IPS DF 6.9 (cell line): ENCODE measurements around the gene URM1.

Experiments used
- DNase-seq: peaks from one replicate; pipeline ENCODE4 v3.0.0-alpha.2; 2013; ENCODE audit warnings: low read depth, low spot score
- H3K27ac ChIP-seq: one replicate; pipeline ENCODE4 v1.5.1; 2013; ENCODE audit warnings: low read length, control low read depth
- H3K27me3 ChIP-seq: 2 replicates; pipeline ENCODE4 v1.6.1; 2013; ENCODE audit warnings: mild to moderate bottlenecking, low read length; ENCODE audit not compliant: control insufficient read depth, insufficient read depth
- H3K36me3 ChIP-seq: 2 replicates; pipeline ENCODE4 v1.6.1; 2013; ENCODE audit warnings: low read length; ENCODE audit not compliant: control insufficient read depth, insufficient read depth
- H3K4me1 ChIP-seq: 2 replicates; pipeline ENCODE4 v1.6.1; 2013; ENCODE audit warnings: low read length; ENCODE audit not compliant: control insufficient read depth, insufficient read depth
- H3K4me3 ChIP-seq: 2 replicates; pipeline ENCODE4 v1.5.1; 2013; ENCODE audit warnings: mild to moderate bottlenecking, low read length
- H3K9me3 ChIP-seq: 2 replicates; pipeline ENCODE4 v1.6.1; 2013; ENCODE audit warnings: low read length, inconsistent platforms; ENCODE audit not compliant: control insufficient read depth, insufficient read depth
- WGBS: extraction: QIAGEN DNeasy Blood & Tissue Kit; methylation state at CpG from one replicate; pipeline ENCODE4 v1.1.7; 2013; ENCODE audit warnings: mixed read lengths, missing lambda C conversion rate; ENCODE audit not compliant: insufficient read length, insufficient coverage; 5-methylcytosine and 5-hydroxymethylcytosine counted together

URM1 gene

DNA sequence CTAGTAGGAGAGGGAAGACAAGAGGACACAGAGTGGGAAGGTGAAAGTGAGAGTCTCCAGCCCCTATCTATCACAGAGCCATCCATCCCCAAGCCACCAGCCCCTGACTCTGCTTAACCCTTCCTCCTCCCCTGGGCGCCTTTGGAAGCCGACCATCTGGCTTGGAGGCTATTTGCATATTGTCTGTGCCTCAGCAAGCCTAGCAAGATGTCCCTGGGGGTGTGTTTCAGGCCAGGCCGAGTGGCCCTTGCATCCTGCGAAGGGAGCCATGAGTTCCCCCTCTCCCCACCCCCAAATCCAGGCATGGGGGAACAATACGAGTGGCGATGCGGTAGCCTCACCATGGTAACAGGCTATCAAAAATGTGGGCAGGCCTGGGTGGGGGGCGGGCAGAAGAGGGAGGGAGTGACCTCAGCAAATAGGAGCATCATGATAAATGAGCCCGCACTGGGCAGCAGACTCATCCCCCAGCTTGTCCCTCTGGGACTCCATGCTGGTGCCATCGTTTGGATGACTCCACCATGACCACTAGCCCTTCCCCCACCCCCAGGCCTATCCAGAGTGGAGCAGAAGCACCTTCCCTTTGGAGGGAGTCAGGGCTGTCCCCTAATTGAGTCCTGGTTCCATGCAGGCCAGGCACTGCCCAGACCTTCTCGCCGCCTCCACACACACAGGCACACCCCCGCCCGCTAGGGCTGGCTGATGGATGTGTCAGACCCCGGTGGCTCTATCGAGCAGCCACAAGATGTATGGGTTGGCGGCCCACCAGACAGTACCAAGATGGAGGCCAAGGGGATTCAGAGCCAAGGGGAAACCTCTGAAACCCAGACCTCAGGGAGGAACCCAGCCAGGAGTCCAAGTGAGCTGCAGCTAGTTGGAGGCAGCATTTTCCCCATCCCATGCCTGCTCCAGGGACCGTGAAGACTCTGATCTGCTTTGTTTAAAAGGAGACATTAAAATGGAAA is 14.6 kb downstream of the URM1 start:
- WGBS, result no CpG with 5 or more reads among the region's 18 CpGs
- Histone ChIP-seq H3K36me3 (no peaks in the 10 kb centered on the region), H3K27me3 (peaks cover 16% of the 10 kb centered on the region), H3K27ac (no peak overlapping the region), H3K9me3 (no peaks in the 10 kb centered on the region), H3K4me3 (no peak overlapping the region), H3K4me1 (peaks cover 32% of the 10 kb centered on the region)
- DNase-seq, result no peak

- WGBS, result no CpG with 5 or more reads among the region's 10 CpGs
- no peak overlapping the region for H3K27ac ChIP-seq
- DNase-seq, result no peak
- peaks cover 25% of the 10 kb centered on the region for H3K4me1 ChIP-seq
- H3K9me3 ChIP-seq, result no peaks in the 10 kb centered on the region
- H3K36me3 ChIP-seq, result no peaks in the 10 kb centered on the region; the same call in 1 of the 2 replicates
- peaks cover 36% of the 10 kb centered on the region for H3K27me3 ChIP-seq
- no peak overlapping the region for H3K4me3 ChIP-seq
Measured at GRCh38 chr9:128388150-128388549, 17.0 kb downstream of the URM1 start.

GRCh38 chr9:128389395-128390149 is 18.4 kb downstream of the URM1 start:
- Histone ChIP-seq H3K4me1 (peaks cover 26% of the 10 kb centered on the region), H3K27ac (no peak overlapping the region), H3K36me3 (no peaks in the 10 kb centered on the region; the same call in 1 of the 2 replicates), H3K27me3 (peaks cover 46% of the 10 kb centered on the region), H3K4me3 (no peak overlapping the region), H3K9me3 (no peaks in the 10 kb centered on the region)
- DNase-seq, result no peak
- no CpG with 5 or more reads among the region's 13 CpGs for WGBS

GRCh38 chr9:128390150-128390812 is 19.1 kb downstream of the URM1 start:
- H3K27ac ChIP-seq, result no peak overlapping the region
- no peak overlapping the region for H3K4me3 ChIP-seq
- no CpG with 5 or more reads among the region's 11 CpGs for WGBS
- no peaks in the 10 kb centered on the region for H3K9me3 ChIP-seq
- no peak for DNase-seq
- H3K4me1 ChIP-seq, result peaks cover 21% of the 10 kb centered on the region
- H3K27me3 ChIP-seq, result peaks cover 53% of the 10 kb centered on the region
- no peaks in the 10 kb centered on the region; the same call in 1 of the 2 replicates for H3K36me3 ChIP-seq

- Histone ChIP-seq H3K27ac (no peak overlapping the region), H3K27me3 (peaks cover 59% of the 10 kb centered on the region), H3K4me3 (no peak overlapping the region), H3K9me3 (no peaks in the 10 kb centered on the region), H3K36me3 (no peaks in the 10 kb centered on the region; the same call in 1 of the 2 replicates), H3K4me1 (peaks cover 18% of the 10 kb centered on the region)
- no CpG with 5 or more reads among the region's 8 CpGs for WGBS
- no peak for DNase-seq
Measured at GRCh38 chr9:128390813-128391711, 19.9 kb downstream of the URM1 start.

DNA sequence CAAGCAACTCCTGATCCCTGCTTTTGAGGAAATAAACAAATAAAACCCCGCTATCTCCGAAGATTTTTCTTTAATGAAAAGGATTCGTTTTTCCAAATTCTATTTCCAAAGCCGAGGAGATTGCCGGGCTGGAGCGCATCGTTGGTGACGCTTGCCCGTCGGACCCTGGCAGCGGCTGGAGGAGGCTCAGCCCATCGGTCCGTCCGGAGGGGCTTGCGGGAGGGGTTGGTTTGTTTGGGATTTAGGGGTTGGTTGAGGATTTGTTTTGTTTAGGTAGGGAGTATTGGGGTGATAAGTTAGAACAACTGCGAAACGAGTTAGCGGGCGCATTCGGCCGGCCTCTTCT is 20.8 kb downstream of the URM1 start:
- H3K27ac ChIP-seq, result no peak overlapping the region
- peak overlapping the region; percentile 9; the same call in 1 of the 2 replicates for H3K4me3 ChIP-seq
- whole genome bisulfite sequencing, result no CpG with 5 or more reads among the region's 21 CpGs
- peaks cover 64% of the 10 kb centered on the region for H3K27me3 ChIP-seq
- H3K9me3 ChIP-seq, result no peaks in the 10 kb centered on the region
- no peak for DNase-seq
- H3K36me3 ChIP-seq, result no peaks in the 10 kb centered on the region; the same call in 1 of the 2 replicates
- peaks cover 18% of the 10 kb centered on the region for H3K4me1 ChIP-seq

- WGBS, result no CpG with 5 or more reads among the region's 88 CpGs
- H3K4me3 ChIP-seq, result peak overlapping the region; percentile 10; the same call in 1 of the 2 replicates
- H3K27me3 ChIP-seq, result peaks cover 68% of the 10 kb centered on the region
- H3K27ac ChIP-seq, result no peak overlapping the region
- no peaks in the 10 kb centered on the region; the same call in 1 of the 2 replicates for H3K36me3 ChIP-seq
- DNase-seq, result no peak
- H3K4me1 ChIP-seq, result peaks cover 18% of the 10 kb centered on the region
- H3K9me3 ChIP-seq, result no peaks in the 10 kb centered on the region
Measured at GRCh38 chr9:128392302-128393144, 21.3 kb downstream of the URM1 start.

GRCh38 chr9:128393145-128393775 is 22.1 kb downstream of the URM1 start:
- Histone ChIP-seq H3K4me3 (peak overlapping the region; percentile 10; the same call in 1 of the 2 replicates), H3K9me3 (no peaks in the 10 kb centered on the region), H3K4me1 (peaks cover 18% of the 10 kb centered on the region), H3K36me3 (no peaks in the 10 kb centered on the region; the same call in 1 of the 2 replicates), H3K27me3 (peaks cover 75% of the 10 kb centered on the region), H3K27ac (no peak overlapping the region)
- WGBS, result no CpG with 5 or more reads among the region's 56 CpGs
- no peak for DNase-seq
